HG03025 (cell line): ENCODE data around the gene UBQLN4.

ENCODE experiments used
- ATAC-seq: cut with Tn5 transposase; IDR thresholded peaks from one replicate; pipeline ENCODE4 v1.9.1; 2021; ENCODE audit warnings: mild to moderate bottlenecking, moderate library complexity; ENCODE audit not compliant: unreplicated experiment, low FRiP score

UBQLN4 gene

GRCh38 chr1:156020293-156021092 is 33.1 kb downstream of the UBQLN4 start, which contains the start of gene SSR2:
TSS of gene SSR2 (minus strand) at chr1:156020951. CDS start at chr1:156020167, 784 bp downstream.
- peak; percentile 87 for ATAC-seq

DNA sequence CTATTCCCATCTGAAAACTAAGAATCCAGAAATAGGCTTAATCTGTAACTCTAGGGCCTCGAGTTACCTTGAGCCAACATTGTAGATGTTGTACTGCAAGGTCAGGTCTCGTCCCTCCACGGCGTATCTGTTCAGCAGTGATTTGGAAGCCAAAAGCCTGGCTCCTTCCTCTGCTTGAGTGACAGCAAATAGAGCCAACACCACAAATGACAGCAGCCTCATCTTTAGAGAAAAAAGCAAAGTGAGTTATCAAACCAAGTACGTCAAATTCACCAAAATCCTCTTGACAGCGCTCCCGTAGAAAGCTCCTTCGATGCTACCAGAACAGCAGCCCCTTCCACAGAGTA is 33.7 kb downstream of the UBQLN4 start:
- no peak for ATAC-seq

DNA sequence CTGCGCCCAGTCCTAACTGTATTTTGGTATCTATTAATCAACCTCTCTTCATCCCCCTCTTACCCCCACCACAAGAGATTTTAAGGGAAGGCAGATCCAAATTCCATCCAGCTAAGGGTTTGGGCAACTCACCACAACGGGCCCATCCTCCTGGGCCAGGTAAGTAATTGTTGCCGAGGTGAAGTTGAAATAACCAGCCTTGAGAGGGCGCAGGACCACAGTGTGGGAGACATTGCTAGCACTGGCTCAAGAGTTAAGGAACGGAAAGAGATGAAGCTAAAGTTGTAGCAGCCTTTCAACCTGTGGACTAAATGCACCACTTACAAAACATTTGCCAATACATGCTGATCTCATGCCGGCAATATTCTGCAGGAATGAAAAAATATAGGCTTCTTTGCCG is 38.8 kb downstream of the UBQLN4 start:
- no peak for ATAC-seq

DNA sequence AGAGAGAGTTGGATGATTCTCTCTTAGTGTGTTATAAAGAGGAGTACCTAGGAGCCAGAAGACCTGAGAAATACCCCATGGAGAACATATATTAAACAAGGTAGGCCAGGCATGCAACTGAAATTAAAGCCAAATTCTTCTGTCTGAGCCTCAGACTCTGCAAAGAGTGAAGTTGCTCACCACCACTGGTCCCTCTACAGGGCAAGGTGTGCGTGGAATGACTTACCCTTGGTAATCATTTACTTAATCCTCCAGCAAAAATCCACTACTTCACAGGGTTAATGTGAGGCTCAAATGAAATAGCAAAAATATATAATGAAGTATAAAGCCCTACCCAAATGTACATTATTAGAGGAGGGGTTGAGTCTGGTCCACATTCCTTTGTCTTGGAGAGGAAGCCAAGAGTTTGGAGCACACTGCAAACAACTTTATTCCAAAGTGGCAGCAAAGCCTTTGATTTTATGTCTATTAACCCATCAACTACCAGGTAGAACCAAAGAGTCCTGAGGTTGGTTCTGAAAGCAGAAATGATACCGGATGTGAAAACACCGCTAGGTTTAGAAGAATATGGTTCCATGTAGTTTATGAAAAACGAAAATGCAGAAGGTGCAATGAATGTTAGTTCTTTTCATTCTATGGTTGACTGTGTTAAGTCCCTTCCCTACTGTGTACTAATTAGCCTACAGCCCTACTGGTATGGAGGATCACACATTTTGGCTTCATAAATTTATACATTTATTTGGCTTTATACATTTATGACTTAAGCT is 41.4 kb downstream of the UBQLN4 start:
- ATAC-seq: no peak

GRCh38 chr1:156009404-156009803 is 44.2 kb downstream of the UBQLN4 start:
- ATAC-seq: no peak

DNA sequence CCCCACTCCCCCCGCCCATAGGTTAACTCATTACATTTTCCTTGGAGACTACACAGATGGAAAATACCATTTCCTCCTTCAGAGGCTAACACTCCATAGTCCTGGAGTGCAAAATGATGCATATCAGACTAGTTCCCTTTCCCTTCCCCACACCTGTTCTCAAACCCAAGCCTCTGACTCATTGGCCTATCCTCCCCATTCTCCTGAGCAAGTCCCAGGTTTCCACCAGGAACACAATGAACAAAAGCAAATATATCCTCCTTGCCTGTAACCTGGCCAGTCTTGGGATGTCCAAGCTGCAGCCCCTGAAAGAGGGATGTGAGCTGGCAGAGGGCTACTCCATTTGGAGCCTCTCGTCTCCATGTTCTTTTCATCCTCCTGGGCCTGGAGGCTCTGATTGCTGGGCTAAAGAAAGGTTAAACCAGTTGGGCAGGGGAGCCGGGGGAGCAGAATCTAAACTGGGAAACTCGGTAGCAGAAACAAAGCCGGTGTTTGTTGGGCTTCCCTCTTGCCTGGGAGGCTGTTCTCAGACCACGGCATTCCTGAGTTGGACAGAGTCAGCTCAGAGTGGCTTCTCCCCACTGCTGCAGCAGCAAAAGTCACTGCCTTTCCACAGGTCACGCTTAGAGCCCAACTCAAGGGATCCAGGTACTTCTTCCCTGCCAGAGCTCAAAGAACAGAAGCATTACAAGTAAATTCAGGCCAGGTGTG is 46.8 kb downstream of the UBQLN4 start:
- ATAC-seq: no peak

- ATAC-seq: no peak
Observed at GRCh38 chr1:156004843-156005584, 48.6 kb downstream of the UBQLN4 start.

DNA sequence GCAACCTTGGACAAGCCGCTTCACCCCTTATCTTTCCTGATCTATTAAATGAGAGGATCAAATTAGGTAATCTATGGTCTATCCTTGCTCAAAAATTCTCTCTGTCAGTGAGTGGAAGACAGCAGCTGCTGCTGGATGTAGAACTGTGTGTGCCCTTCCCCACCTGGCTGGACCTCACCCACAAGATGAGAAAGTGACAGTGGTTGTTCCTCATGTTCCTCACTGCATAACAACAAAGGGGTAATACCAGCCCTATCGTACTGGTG is 49.7 kb downstream of the UBQLN4 start:
- no peak for ATAC-seq

DNA sequence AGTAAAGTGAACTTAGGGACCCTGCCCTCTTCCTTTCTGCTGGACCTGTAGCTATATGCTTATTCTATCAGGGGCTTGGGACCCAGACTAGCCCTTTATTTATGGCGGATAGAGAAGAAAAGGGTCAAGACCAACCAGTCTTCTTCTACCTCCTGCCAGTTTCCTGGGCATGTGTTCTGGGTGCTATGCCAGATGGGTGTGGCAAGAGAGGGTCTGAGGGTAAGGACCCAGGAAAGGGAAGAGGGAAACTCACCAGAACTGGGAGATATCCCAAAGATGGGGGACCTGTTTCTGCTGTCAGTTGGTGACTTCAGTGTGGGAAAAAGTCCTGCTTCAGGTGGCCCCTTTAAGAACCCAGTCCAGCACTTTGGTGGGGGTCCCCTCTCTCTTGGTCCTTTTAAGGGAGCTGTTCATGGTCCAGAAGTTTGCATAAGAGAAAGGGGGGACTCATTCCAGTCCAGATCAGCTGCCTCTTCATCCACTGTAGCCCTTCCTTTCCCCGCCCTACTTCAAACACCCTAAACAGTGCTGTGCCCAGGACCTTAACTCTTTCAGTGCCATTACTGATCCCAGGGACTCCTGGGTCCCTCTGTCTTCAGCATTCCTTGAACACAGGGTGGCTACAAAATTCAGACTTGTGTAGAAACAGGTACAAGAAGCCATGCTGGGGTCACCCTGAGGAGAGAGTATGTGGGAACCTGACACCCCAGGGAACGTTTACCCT is 51.2 kb downstream of the UBQLN4 start:
- no peak for ATAC-seq

- ATAC-seq: no peak
Observed at GRCh38 chr1:156001662-156002171, 51.9 kb downstream of the UBQLN4 start.

DNA sequence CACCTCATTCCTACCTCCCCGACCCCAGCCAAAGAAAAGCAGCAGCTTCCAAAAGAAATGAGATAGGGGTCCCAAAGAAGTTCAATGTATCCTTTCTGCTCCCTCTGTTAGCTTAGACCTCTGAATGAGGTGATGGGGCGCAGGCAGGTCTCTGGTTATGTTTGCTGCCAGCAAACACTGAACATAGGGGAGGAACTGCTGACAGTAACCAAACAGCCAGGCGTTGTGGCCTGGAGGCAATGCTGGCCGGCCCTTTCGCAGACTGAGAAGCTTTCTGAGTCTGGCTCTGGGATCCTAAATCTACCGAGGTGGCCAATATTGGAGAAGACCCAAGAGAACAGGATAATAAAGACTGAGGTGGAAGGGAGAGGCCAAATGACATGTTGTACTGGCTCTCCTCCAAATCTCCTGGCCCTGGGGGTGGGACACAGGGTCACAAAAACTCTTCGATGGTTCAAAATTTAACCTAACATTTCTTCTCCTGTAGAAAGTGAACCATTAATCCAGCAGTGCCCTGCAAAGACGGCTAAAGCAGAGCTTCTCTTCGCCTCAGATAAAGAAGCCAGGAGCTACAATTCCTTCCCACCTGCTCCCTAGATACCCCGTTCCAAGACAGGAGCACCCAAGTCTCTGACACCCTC is 52.5 kb downstream of the UBQLN4 start:
- ATAC-seq: no peak

GRCh38 chr1:155999964-156000363 is 53.6 kb downstream of the UBQLN4 start:
- ATAC-seq: no peak

DNA sequence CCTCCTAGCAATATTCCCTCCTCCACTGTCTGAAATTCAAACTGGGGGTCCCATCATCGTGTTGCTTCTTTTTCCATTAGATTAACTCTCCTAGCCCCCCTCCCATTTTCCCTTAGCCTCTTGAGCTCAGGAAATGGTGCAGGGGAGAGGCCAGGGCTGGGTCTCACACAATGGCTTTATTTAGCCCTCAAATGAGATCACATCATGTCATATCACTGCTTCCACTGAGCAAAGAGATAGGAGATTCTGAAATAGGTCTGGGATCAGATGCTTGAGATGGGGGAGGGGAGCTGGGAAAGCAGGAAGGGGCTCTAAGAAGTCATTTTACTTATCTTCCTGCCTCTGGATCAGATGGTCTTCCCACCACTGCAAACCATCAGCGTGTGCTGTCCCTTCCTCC is 57.4 kb downstream of the UBQLN4 start:
- ATAC-seq: no peak

- no peak for ATAC-seq
Observed at GRCh38 chr1:155993595-155993994, 60.0 kb downstream of the UBQLN4 start.

- ATAC-seq: no peak
Observed at GRCh38 chr1:155990005-155990739, 63.4 kb downstream of the UBQLN4 start.

DNA sequence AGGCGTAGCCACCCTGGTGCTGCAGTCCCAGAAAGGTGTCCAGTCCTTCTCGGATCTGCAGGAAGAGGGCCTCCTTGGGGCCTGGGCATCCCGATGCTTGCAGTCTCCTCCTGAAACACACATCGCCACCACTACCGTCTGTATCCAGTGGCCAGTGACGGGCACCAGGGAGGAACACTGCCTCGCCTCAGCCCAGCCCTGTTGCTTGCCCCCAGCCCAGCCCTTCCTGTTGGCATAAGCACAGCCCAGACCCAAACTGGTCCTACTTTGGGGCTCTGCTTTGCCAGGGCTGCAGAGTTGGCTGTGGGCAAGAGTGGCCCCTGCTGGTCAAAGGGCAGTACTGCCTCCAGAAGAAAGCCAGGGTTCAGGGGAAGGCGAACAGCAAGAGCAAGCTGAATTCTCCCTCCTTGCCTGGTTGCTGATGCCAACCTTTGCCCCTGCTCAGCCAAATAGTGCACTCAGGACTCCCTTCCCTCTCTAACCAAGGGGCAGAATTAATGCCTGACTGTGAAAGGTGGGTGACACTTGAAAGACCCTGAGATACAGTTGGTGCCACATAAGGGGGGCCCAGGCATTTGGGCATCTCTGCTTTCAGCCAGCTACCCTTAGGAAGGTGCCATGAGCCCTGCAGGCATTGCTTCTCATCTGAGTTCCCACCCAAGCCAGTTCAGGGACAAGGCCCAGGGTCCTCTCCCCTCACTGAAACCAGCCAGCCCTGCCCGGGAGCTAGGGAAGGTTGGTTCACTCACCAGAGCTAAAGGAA is 64.2 kb downstream of the UBQLN4 start:
- no peak for ATAC-seq
